GM23248 (cell line): Measurements from ENCODE around the gene KCNMA1. TPM values are rescaled to one million over a fixed set of nuclear protein-coding genes. Genes with fewer than 3 reads are reported as not detected.
A peak's percentile ranks its signal among the peaks of the same experiment; 100 is the strongest.

Experiments used
- DNase-seq: peaks from one replicate; pipeline ENCODE4 v3.0.0-alpha.2; 2015
- H2AFZ ChIP-seq: fragments of 200-600 bp; sonication (generic); 2 replicates; pipeline ENCODE4 v1.6.1; 2016; ENCODE audit warnings: antibody characterized with exemption
- H3F3A ChIP-seq: fragments of 200-600 bp; sonication (generic); 2 replicates; pipeline ENCODE4 v1.6.1; 2016; ENCODE audit warnings: mild to moderate bottlenecking, antibody characterized with exemption, mixed run types; ENCODE audit not compliant: insufficient read depth
- H3K27ac ChIP-seq: fragments of 200-600 bp; sonication (generic); 2 replicates; pipeline ENCODE4 v1.5.1; 2016; ENCODE audit warnings: mild to moderate bottlenecking
- H3K27me3 ChIP-seq: fragments of 200-600 bp; sonication (generic); replicated peaks from 2 replicates; pipeline ENCODE4 v1.6.1; 2016; ENCODE audit warnings: mild to moderate bottlenecking; ENCODE audit not compliant: insufficient read depth
- H3K36me3 ChIP-seq: fragments of 200-600 bp; sonication (generic); 2 replicates; pipeline ENCODE4 v1.6.1; 2016; ENCODE audit warnings: low read depth, mild to moderate bottlenecking
- H3K4me1 ChIP-seq: fragments of 200-600 bp; sonication (generic); 2 replicates; pipeline ENCODE4 v1.6.1; 2016; ENCODE audit warnings: mild to moderate bottlenecking; ENCODE audit not compliant: insufficient read depth
- H3K4me2 ChIP-seq: fragments of 200-600 bp; sonication (generic); one replicate; pipeline ENCODE4 v1.6.1; 2016; ENCODE audit warnings: mild to moderate bottlenecking; ENCODE audit not compliant: unreplicated experiment
- H3K4me3 ChIP-seq: fragments of 200-600 bp; sonication (generic); 2 replicates; pipeline ENCODE4 v1.5.1; 2016; ENCODE audit warnings: mild to moderate bottlenecking
- H3K79me2 ChIP-seq: fragments of 200-600 bp; sonication (generic); 2 replicates; pipeline ENCODE4 v1.6.1; 2016; ENCODE audit warnings: mild to moderate bottlenecking; ENCODE audit not compliant: insufficient read depth
- H3K9ac ChIP-seq: fragments of 200-600 bp; sonication (generic); 2 replicates; pipeline ENCODE4 v1.6.1; 2016; ENCODE audit warnings: mild to moderate bottlenecking
- H3K9me2 ChIP-seq: fragments of 200-600 bp; sonication (generic); 2 replicates; pipeline ENCODE4 v1.6.1; 2016; ENCODE audit warnings: mixed run types, mild to moderate bottlenecking, moderate library complexity; ENCODE audit not compliant: insufficient read depth
- H3K9me3 ChIP-seq: fragments of 200-600 bp; sonication (generic); one replicate; pipeline ENCODE4 v1.6.1; 2017; ENCODE audit warnings: low read depth
- H4K20me1 ChIP-seq: fragments of 200-600 bp; sonication (generic); 2 replicates; pipeline ENCODE4 v1.6.0; 2016; ENCODE audit not compliant: insufficient read depth
- EZH2 ChIP-seq: fragments of 200-600 bp; sonication (generic); IDR thresholded peaks from 2 replicates; pipeline ENCODE4 v1.6.1; 2018; ENCODE audit warnings: antibody characterized with exemption, mild to moderate bottlenecking; ENCODE audit not compliant: insufficient read depth, poor library complexity, severe bottlenecking
- EZH2phosphoT487 ChIP-seq: fragments of 200-600 bp; sonication (generic); IDR thresholded peaks from 2 replicates; pipeline ENCODE4 v1.6.1; 2018; ENCODE audit warnings: antibody characterized with exemption, moderate library complexity, mild to moderate bottlenecking, low read depth; ENCODE audit not compliant: insufficient read depth
- WGBS, 2 experiments: methylation state at CpG; one replicate each; pipeline ENCODE4 v1.1.6; 2015 to 2017; ENCODE audit warnings: low lambda C conversion rate in 2 of 2, low coverage in 1 of 2; ENCODE audit errors: missing lambda C conversion rate in 2 of 2; 5-methylcytosine and 5-hydroxymethylcytosine counted together
- in situ Hi-C: fragments of 300-500 bp; cut with MboI; formaldehyde crosslinking; loops from 2 replicates; pipeline ENCODE4 v1.15.0; 2020
- polyA plus RNA-seq: library from polyadenylated mRNA; unstranded; fragments of >200 nt; fragmentation: Nextera tagmentation; extraction: Ambion mirVana; gene quantifications from 2 replicates; pipeline ENCODE4 v1.2.1, GENCODE V29; 2016
- total RNA-seq: library from RNA; depleted of rRNA; stranded (reverse); fragments of >200 nt; shearing (Covaris generic); gene quantifications from 2 replicates; pipeline ENCODE4 v1.2.3, GENCODE V29; 2014

KCNMA1 gene
- total and polyA plus RNA-seq, 2 experiments from 2014 or later = 14.2 to 25.1 TPM

DNA sequence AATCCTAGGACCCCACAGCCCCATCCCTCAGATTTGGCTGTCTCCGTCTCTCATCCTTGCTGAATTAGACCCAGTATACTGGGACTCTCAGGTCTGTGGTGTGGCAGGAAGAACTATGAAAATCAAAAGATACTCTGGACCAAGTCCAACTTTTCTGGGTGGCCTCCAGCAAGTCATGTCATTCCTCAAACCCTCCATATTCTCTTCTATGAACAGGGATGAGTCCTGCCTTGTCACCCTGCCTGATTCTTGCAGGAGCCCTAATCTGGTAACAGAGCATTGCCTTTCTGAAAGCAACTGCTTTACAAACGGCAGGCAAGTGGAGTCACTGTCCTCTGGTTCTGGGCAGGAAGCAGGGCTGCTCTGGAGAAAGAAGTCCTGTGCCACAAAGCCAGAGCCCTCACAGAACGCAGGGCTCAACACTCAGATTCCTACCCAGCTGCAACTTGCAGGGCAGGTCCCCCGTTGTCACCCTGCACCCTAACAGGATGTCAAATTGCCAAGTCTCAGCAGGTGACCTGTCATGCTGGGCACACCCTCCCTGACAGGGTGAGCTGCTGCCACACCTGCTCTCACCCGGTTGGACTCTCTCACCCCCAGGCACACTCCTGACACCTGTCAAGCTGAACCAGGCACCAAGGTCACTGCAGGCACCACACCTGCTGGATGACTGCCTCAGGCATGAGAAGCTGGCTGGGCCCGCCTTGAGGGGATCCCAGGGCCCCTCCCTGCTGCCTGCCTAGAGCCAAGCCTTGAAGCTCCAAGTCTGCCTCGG lies 227.7 kb downstream of the KCNMA1 start:
- no peak overlapping the region for H3K9ac ChIP-seq
- TF ChIP-seq EZH2phosphoT487 (no peak), EZH2 (no peak)
- H3F3A ChIP-seq = peaks cover 3% of the 10 kb centered on the region; the same call in 1 of the 2 replicates
- DNase-seq = no peak
- no peaks in the 10 kb centered on the region for H3K79me2 ChIP-seq
- no peak overlapping the region for H3K27ac ChIP-seq
- H3K36me3 ChIP-seq = no peaks in the 10 kb centered on the region
- no peaks in the 10 kb centered on the region for H4K20me1 ChIP-seq
- no peaks in the 10 kb centered on the region for H3K9me2 ChIP-seq
- H2AFZ ChIP-seq = no peak overlapping the region
- no peaks in the 10 kb centered on the region for H3K27me3 ChIP-seq
- 66 to 67% methylated on average over 7 of the region's 7 CpGs for WGBS, 2 experiments
- no peaks in the 10 kb centered on the region for H3K9me3 ChIP-seq
- H3K4me2 ChIP-seq = no peak overlapping the region
- no peak overlapping the region for H3K4me3 ChIP-seq
- in situ Hi-C loops = no loop called here
- H3K4me1 ChIP-seq = peaks cover 11% of the 10 kb centered on the region

DNA sequence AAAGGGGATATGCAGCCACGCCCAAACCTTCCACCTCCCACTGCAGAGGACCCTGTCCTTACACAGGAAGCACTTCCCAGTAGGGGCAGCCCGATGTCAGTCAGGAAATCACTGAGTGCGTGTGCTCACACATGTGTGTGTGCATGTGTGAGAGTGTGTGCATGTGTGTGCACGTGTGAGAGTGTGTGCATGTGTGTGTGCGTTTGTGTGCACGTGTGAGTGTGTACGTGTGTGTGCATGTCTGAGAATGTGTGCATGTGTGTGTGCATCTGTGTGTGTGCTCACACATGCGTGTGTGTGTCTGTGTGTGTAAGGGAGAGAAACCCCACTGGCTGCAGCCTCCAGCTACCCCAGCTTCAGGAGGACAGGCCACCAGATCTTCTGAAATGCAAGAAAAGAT lies 229.3 kb downstream of the KCNMA1 start:
- Histone ChIP-seq H3K9me3 (no peaks in the 10 kb centered on the region), H3K27me3 (no peaks in the 10 kb centered on the region), H3K79me2 (no peaks in the 10 kb centered on the region), H4K20me1 (no peaks in the 10 kb centered on the region), H3K4me1 (peaks cover 10% of the 10 kb centered on the region), H3K27ac (no peak overlapping the region), H3K4me2 (no peak overlapping the region), H3K4me3 (no peak overlapping the region), H3F3A (no peaks in the 10 kb centered on the region), H3K36me3 (no peaks in the 10 kb centered on the region), H2AFZ (no peak overlapping the region), H3K9ac (no peak overlapping the region), H3K9me2 (no peaks in the 10 kb centered on the region)
- no peak for TF ChIP-seq EZH2phosphoT487
- no peak for TF ChIP-seq EZH2
- DNase-seq = no peak
- in situ Hi-C loops = no loop called here
- 87 to 88% methylated on average over 8 of the region's 8 CpGs for WGBS, 2 experiments

- H3K79me2 ChIP-seq = no peaks in the 10 kb centered on the region
- H3K36me3 ChIP-seq = no peaks in the 10 kb centered on the region
- no peaks in the 10 kb centered on the region for H3F3A ChIP-seq
- H3K9ac ChIP-seq = no peak overlapping the region
- no peaks in the 10 kb centered on the region for H3K9me3 ChIP-seq
- WGBS, 2 experiments = 81 to 90% methylated on average over 5 of the region's 5 CpGs
- H3K9me2 ChIP-seq = no peaks in the 10 kb centered on the region
- no peak overlapping the region for H3K4me3 ChIP-seq
- DNase-seq = no peak
- in situ Hi-C loops = no loop called here
- no peaks in the 10 kb centered on the region for H4K20me1 ChIP-seq
- H3K4me1 ChIP-seq = peaks cover 10% of the 10 kb centered on the region
- H3K27ac ChIP-seq = no peak overlapping the region
- no peak for TF ChIP-seq EZH2
- TF ChIP-seq EZH2phosphoT487 = no peak
- H3K27me3 ChIP-seq = no peaks in the 10 kb centered on the region
- H3K4me2 ChIP-seq = no peak overlapping the region
- no peak overlapping the region for H2AFZ ChIP-seq
Observed at GRCh38 chr10:77406764-77407430, 230.7 kb downstream of the KCNMA1 start.

- Histone ChIP-seq H3K79me2 (no peaks in the 10 kb centered on the region), H3K36me3 (no peaks in the 10 kb centered on the region), H3K9me2 (no peaks in the 10 kb centered on the region), H3F3A (no peaks in the 10 kb centered on the region), H3K4me3 (no peak overlapping the region), H3K4me2 (no peak overlapping the region), H2AFZ (no peak overlapping the region), H3K9me3 (no peaks in the 10 kb centered on the region), H3K9ac (no peak overlapping the region), H3K4me1 (peaks cover 10% of the 10 kb centered on the region), H3K27ac (no peak overlapping the region), H4K20me1 (no peaks in the 10 kb centered on the region), H3K27me3 (no peaks in the 10 kb centered on the region)
- in situ Hi-C loops = no loop called here
- 17% methylated on average over 5 of the region's 5 CpGs for WGBS, 2 experiments
- peak; percentile 85 for DNase-seq
- TF ChIP-seq EZH2phosphoT487 (no peak), EZH2 (no peak)
Observed at GRCh38 chr10:77405771-77406241, 231.8 kb downstream of the KCNMA1 start.
